HFF-Myc (cell line): ENCODE results near the gene AP3S2.

Experiments used
- DNase-seq: peaks from one replicate; pipeline ENCODE4 v3.0.0-alpha.2; 2011; ENCODE audit warnings: low read depth; ENCODE audit errors: extremely low read depth
- H3K4me3 ChIP-seq: replicated peaks from 2 replicates; pipeline ENCODE4 v1.5.1; 2011; ENCODE audit warnings: low read depth, mild to moderate bottlenecking, control low read depth, low read length
- TF ChIP-seq, protein P1 (sequence below): IDR thresholded peaks from 2 replicates; pipeline ENCODE4 v1.5.1; 2012; ENCODE audit warnings: mild to moderate bottlenecking, low read depth, low read length, control low read depth; ENCODE audit errors: missing control alignments

AP3S2 gene

GRCh38 chr15:89806559-89807550, 86.9 kb downstream of the AP3S2 start:
- H3K4me3 ChIP-seq: no peak overlapping the region
- TF ChIP-seq, protein P1, sequence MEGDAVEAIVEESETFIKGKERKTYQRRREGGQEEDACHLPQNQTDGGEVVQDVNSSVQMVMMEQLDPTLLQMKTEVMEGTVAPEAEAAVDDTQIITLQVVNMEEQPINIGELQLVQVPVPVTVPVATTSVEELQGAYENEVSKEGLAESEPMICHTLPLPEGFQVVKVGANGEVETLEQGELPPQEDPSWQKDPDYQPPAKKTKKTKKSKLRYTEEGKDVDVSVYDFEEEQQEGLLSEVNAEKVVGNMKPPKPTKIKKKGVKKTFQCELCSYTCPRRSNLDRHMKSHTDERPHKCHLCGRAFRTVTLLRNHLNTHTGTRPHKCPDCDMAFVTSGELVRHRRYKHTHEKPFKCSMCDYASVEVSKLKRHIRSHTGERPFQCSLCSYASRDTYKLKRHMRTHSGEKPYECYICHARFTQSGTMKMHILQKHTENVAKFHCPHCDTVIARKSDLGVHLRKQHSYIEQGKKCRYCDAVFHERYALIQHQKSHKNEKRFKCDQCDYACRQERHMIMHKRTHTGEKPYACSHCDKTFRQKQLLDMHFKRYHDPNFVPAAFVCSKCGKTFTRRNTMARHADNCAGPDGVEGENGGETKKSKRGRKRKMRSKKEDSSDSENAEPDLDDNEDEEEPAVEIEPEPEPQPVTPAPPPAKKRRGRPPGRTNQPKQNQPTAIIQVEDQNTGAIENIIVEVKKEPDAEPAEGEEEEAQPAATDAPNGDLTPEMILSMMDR: no peak
- no peak for DNase-seq

DNA sequence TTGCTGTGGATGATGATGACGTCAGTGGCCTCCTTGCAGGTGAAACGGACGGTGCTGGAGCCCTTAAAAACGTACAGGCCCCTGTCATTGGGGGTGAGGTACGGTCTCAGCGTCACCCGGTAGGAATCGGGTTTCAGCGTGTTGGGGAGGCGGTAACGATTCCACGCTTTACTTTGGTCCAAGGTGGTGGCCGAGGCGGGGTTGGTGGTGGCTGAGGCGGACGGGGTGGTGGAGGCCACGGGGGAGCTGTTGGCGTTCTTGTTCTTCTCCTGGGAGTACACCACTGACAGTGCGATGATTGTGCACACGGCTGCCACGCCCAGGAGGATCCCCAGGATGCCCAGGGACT, 87.6 kb downstream of the AP3S2 start:
- TF ChIP-seq, protein P1: no peak
- no peak for DNase-seq
- no peak overlapping the region for H3K4me3 ChIP-seq

- TF ChIP-seq, protein P1: no peak
Measured at GRCh38 chr15:89805241-89806209, 88.3 kb downstream of the AP3S2 start.

DNA sequence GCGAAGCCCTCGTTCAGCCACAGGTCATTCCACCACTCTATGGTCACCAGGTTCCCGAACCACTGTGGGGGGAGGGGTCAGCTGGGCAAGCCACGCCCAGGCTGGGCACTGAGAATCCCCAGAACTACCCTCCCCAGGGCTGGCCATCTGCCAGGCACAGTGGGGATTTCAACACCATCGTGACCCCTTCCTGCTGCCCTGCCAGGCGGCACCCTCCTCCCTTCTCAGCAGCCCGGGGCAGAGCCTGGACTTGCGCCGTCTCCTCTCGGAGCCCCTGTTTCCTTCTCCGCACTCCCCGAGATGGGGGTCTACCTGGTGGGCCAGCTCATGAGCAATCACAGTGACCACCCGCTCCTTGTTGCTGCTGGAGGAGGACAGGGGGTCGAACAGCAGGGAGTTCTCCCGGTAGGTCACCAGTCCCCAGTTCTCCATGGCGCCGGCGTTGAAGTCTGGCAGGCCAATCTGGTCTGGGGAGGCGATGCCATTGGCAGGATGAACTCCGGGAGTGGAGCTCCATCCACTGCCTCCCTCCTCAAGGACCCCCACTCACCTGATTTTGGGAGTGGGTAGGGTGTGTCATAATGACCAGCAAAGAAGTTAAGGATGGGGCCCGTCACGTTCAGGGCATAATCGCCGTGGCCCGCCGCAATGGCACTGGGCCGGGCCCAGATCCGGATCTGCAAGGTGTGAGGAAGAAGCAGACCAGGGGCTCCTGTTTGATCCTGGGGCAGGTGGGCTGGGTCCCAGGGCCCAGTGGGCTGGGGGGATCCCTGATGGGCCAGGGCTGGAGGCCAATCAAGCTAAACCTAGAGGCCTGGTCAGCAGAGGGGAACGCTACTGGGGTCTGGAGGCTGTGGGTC, 89.6 kb downstream of the AP3S2 start:
- TF ChIP-seq, protein P1: no peak
- no peak for DNase-seq
- H3K4me3 ChIP-seq: no peak overlapping the region

More at GRCh38 chr15:89805241-89806209, 88.3 kb downstream of the AP3S2 start:
- no peak for DNase-seq
- H3K4me3 ChIP-seq: no peak overlapping the region

DNA sequence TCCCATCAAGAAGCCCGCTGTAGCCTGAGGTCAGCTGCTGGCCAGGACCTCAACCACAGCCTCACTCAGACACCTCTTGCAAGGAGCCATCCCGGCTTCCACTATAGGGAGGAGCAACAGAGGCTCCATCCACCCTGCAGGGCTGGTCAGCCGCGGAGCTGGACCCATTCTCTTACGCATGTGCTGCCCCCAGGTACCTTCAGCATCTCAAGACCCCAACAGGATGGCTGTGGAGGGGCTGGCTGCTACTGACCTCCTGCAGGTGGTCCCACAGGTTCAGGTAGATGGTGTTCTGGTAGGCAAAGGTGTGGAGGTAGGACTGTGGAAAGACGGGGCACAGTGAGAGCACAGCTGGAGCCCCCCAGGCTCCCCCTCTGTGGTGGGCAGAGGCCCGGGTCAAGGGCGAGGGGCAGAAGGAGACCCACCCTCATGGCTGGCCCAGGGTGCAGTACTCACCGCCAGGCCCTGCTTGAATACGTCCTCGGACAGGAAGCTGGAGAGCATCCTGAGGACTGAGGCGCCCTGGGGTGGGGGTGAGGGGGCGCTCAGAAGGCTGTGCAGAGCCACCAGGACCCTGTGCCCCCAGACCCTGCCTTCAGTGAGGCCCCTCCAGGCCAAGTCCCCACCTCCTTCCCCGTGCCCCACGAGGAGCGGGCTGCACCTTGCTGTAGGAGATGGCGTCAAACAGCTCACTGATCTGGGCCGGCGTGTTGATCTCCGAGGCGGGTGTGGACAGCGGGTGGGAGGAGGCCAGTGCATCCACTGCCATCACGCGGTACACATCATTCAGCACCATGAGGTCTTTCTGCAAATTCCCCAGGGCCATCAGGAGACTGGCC, 90.6 kb downstream of the AP3S2 start:
- no peak for DNase-seq
- TF ChIP-seq, protein P1: no peak
- no peak overlapping the region for H3K4me3 ChIP-seq
